ENCODE measurements around the gene MMAA.

MMAA gene

DNA sequence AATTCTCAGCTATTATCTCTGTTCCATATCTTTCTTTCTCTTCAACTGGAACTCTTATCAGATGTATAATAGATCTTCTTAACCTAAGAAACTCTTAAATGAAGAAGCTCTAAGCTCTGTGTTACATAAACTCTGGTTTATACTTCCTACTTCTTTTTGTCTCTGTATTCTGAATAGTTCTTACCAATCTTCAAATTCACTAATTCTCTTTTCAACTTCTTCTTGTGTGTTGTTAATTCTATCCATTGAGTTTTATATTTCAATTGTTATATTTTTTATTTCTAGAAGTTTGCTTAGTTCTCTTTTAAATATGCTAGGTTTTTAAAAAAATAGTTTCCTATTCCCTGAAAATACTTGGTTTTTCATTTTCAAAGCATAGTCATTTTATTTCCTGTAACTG is 13.2 kb upstream of the MMAA start:
- Histone ChIP-seq H3K4me1 (ENCODE audit: control insufficient read depth in 2 of 2, insufficient read depth in 1 of 2, low read depth in 1 of 2, low read length in 2 of 2) (peaks cover 0 to 1% of the 10 kb centered on the region in 2 donors), H3K18ac (ENCODE audit: low read length) (no peak overlapping the region), H3K27ac (replicated peaks; ENCODE audit: low read length) (no peak overlapping the region), H3K27me3 (ENCODE audit: control insufficient read depth in 3 of 3, insufficient read depth in 3 of 3, low read depth in 1 of 3, low read length in 3 of 3) (peaks cover 0 to 3% (median 0%) of the 10 kb centered on the region in 3 experiments), H3K9ac (ENCODE audit: low read depth, low read length, poor library complexity) (no peak overlapping the region), H3K14ac (ENCODE audit: low read length) (no peak overlapping the region), H3K23ac (ENCODE audit: low read depth, low read length, poor library complexity) (no peak overlapping the region), H3K9me3 (replicated peaks in 1 of 2; ENCODE audit: control insufficient read depth in 2 of 2, insufficient read depth in 1 of 2, low read depth in 1 of 2, low read length in 2 of 2) (no peaks in the 10 kb centered on the region), H2BK12ac (ENCODE audit: low read length) (no peak overlapping the region), H3K4me3 (ENCODE audit: low read length in 2 of 2) (no peak overlapping the region), H2BK5ac (ENCODE audit: low read length) (no peak overlapping the region), H3K4me2 (ENCODE audit: insufficient read depth, low read length, poor library complexity, severe bottlenecking) (no peak overlapping the region), H2BK120ac (ENCODE audit: low read depth, low read length) (no peak overlapping the region), H3K4ac (ENCODE audit: low read length) (no peak overlapping the region), H2AK5ac (ENCODE audit: low read depth, low read length) (no peak overlapping the region), H3K79me1 (ENCODE audit: low read depth, low read length) (no peaks in the 10 kb centered on the region), H4K8ac (ENCODE audit: low read depth, low read length) (no peak overlapping the region), H3K36me3 (replicated peaks in 1 of 2; ENCODE audit: control insufficient read depth in 2 of 2, insufficient read depth in 2 of 2, low read length in 2 of 2) (no peaks in the 10 kb centered on the region), H4K91ac (ENCODE audit: low read depth, low read length, poor library complexity) (no peak overlapping the region), H2BK15ac (ENCODE audit: low read length) (no peak overlapping the region), H2AFZ (ENCODE audit: low read length) (no peak overlapping the region)
- no peak for DNase-seq (ENCODE audit: low spot score)

DNA sequence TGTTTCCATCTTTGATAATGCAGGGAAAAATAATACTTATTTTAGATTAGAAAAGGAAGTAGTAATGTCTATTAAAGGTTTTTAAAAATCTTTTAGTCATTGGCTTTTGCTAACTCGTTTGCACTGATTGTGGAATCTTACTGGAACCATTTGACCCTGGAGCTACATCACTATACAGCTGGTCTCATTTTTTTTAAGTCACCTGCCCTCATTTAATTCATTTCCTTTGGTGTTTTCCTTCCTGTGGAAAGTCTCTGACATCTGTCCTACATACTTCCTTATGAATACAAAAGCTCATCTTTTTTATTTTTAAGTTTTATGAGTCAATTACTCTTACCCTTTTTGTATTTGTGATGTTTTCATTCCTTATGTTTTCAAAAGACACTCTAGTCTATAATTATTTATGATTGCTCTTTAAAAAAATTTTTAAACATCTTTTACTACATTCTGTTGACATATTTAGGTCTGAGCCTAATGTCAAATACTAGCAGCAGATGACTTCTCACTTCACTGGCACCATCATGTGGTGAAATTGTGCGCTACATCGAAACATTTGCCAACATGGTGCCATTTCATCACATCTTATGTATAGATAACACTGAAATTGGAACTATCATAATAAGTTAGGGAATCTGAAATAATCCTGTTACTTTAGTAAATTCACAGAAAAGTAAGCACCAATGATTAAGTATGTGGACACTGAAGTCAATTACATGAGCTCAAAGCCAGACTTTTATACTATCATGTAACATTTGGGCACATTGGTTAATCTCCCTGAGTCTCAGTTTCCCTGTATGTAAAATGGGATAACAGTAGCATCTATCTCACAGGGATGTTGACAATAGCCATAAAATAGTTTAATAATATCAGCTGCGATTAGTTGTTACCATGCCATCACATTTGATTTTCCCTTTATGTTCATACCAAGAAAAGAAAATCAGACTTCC is 9.4 kb upstream of the MMAA start:
- no CpG with 5 or more reads among the region's 4 CpGs for WGBS, 2 donors (ENCODE audit: extremely low coverage in 2 of 2, insufficient read length in 2 of 2, insufficient replicate concordance in 1 of 2)

DNA sequence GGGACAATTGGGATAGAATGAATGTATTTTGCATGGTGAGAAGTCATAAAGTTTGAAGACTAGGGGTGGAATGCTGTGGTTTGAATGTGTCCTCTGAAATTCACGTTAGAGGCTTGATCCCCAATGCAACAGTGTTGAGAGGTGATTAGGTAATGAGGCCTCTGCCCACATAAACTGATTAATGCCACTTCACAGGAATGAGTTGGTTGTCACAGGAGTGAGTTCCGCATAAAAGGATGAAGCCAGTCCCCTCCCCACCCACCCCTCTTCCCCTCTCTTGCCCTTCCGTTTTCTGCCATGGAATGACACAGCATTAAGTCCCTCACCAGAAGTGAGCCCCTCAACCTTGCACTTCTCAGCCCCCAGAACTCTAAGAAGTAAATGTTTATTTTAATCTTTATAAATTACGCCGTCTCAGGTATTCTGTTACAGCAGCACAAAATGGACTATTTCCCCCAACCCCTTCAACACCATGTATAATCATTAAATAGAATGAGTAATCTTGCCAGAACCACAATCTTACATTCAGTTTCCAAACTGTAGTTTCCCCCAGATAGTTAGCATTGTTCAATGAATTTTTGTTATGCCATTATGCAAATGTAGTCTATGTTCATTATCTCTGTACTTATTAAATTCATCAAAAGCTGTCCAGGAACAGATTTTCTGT is 5.5 kb upstream of the MMAA start:
- H2BK120ac ChIP-seq (ENCODE audit: low read depth, low read length) = no peak overlapping the region
- H2BK5ac ChIP-seq (ENCODE audit: low read length) = no peak overlapping the region
- H2BK15ac ChIP-seq (ENCODE audit: low read length) = no peak overlapping the region
- no peaks in the 10 kb centered on the region for H3K36me3 ChIP-seq (replicated peaks in 1 of 2; ENCODE audit: control insufficient read depth in 2 of 2, insufficient read depth in 2 of 2, low read length in 2 of 2)
- no peak overlapping the region for H3K4me3 ChIP-seq (ENCODE audit: low read length in 2 of 2)
- DNase-seq (ENCODE audit: low spot score) = no peak
- no peak overlapping the region for H3K23ac ChIP-seq (ENCODE audit: low read depth, low read length, poor library complexity)
- H3K27ac ChIP-seq (replicated peaks; ENCODE audit: low read length) = no peak overlapping the region
- H2AK5ac ChIP-seq (ENCODE audit: low read depth, low read length) = no peak overlapping the region
- H4K91ac ChIP-seq (ENCODE audit: low read depth, low read length, poor library complexity) = no peak overlapping the region
- no peak overlapping the region for H3K18ac ChIP-seq (ENCODE audit: low read length)
- WGBS, 2 donors (ENCODE audit: extremely low coverage in 2 of 2, insufficient read length in 2 of 2, insufficient replicate concordance in 1 of 2) = no CpG with 5 or more reads among the region's 5 CpGs
- H4K8ac ChIP-seq (ENCODE audit: low read depth, low read length) = no peak overlapping the region
- no peak overlapping the region for H3K14ac ChIP-seq (ENCODE audit: low read length)
- peaks cover 1 to 2% of the 10 kb centered on the region in 2 donors for H3K4me1 ChIP-seq (ENCODE audit: control insufficient read depth in 2 of 2, insufficient read depth in 1 of 2, low read depth in 1 of 2, low read length in 2 of 2)
- no peak overlapping the region for H2BK12ac ChIP-seq (ENCODE audit: low read length)
- no peak overlapping the region for H3K9ac ChIP-seq (ENCODE audit: low read depth, low read length, poor library complexity)
- no peak overlapping the region for H3K4me2 ChIP-seq (ENCODE audit: insufficient read depth, low read length, poor library complexity, severe bottlenecking)
- H3K79me1 ChIP-seq (ENCODE audit: low read depth, low read length) = no peaks in the 10 kb centered on the region
- no peak overlapping the region for H3K4ac ChIP-seq (ENCODE audit: low read length)
- no peaks in the 10 kb centered on the region for H3K9me3 ChIP-seq (replicated peaks in 1 of 2; ENCODE audit: control insufficient read depth in 2 of 2, insufficient read depth in 1 of 2, low read depth in 1 of 2, low read length in 2 of 2)
- no peak overlapping the region for H2AFZ ChIP-seq (ENCODE audit: low read length)
- no peaks in the 10 kb centered on the region for H3K27me3 ChIP-seq (ENCODE audit: control insufficient read depth in 3 of 3, insufficient read depth in 3 of 3, low read depth in 1 of 3, low read length in 3 of 3)

More for the DNA sequence above, 9.4 kb upstream of the MMAA start:
- Histone ChIP-seq H3K23ac (ENCODE audit: low read depth, low read length, poor library complexity) (no peak overlapping the region), H3K18ac (ENCODE audit: low read length) (no peak overlapping the region), H4K8ac (ENCODE audit: low read depth, low read length) (no peak overlapping the region), H3K4me2 (ENCODE audit: insufficient read depth, low read length, poor library complexity, severe bottlenecking) (no peak overlapping the region), H4K91ac (ENCODE audit: low read depth, low read length, poor library complexity) (no peak overlapping the region), H3K36me3 (replicated peaks in 1 of 2; ENCODE audit: control insufficient read depth in 2 of 2, insufficient read depth in 2 of 2, low read length in 2 of 2) (no peaks in the 10 kb centered on the region), H2BK5ac (ENCODE audit: low read length) (no peak overlapping the region), H3K4ac (ENCODE audit: low read length) (no peak overlapping the region), H3K27ac (replicated peaks; ENCODE audit: low read length) (no peak overlapping the region), H2BK15ac (ENCODE audit: low read length) (no peak overlapping the region), H3K4me3 (ENCODE audit: low read length in 2 of 2) (no peak overlapping the region), H2AFZ (ENCODE audit: low read length) (no peak overlapping the region), H2AK5ac (ENCODE audit: low read depth, low read length) (no peak overlapping the region), H2BK120ac (ENCODE audit: low read depth, low read length) (no peak overlapping the region), H3K27me3 (ENCODE audit: control insufficient read depth in 3 of 3, insufficient read depth in 3 of 3, low read depth in 1 of 3, low read length in 3 of 3) (no peaks in the 10 kb centered on the region), H2BK12ac (ENCODE audit: low read length) (no peak overlapping the region), H3K14ac (ENCODE audit: low read length) (no peak overlapping the region), H3K9ac (ENCODE audit: low read depth, low read length, poor library complexity) (no peak overlapping the region), H3K79me1 (ENCODE audit: low read depth, low read length) (no peaks in the 10 kb centered on the region), H3K9me3 (replicated peaks in 1 of 2; ENCODE audit: control insufficient read depth in 2 of 2, insufficient read depth in 1 of 2, low read depth in 1 of 2, low read length in 2 of 2) (no peaks in the 10 kb centered on the region), H3K4me1 (ENCODE audit: control insufficient read depth in 2 of 2, insufficient read depth in 1 of 2, low read depth in 1 of 2, low read length in 2 of 2) (peaks cover 0 to 1% of the 10 kb centered on the region in 2 donors)
- peak; percentile 45 for DNase-seq (ENCODE audit: low spot score)

DNA sequence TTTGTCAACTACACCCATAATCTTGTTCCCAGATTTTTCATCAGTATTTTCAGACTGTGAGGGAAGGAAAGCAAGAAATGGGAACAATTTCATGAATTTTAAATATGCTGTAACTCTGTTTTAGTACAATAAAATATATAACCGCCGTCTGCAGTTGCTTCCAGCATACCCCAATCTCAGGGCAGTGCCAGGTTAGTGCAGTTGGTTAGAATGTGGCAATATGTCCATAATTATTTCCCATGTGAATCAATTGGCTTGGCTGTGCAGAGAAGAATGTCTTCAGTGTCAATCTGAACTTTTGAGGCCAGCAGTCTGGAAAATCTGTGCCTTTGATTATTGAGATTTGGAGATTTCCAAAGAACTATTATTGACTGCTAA is 5.0 kb upstream of the MMAA start:
- no peak overlapping the region for H2AK5ac ChIP-seq (ENCODE audit: low read depth, low read length)
- H3K23ac ChIP-seq (ENCODE audit: low read depth, low read length, poor library complexity) = no peak overlapping the region
- H2BK120ac ChIP-seq (ENCODE audit: low read depth, low read length) = no peak overlapping the region
- H3K9me3 ChIP-seq (replicated peaks in 1 of 2; ENCODE audit: control insufficient read depth in 2 of 2, insufficient read depth in 1 of 2, low read depth in 1 of 2, low read length in 2 of 2) = no peaks in the 10 kb centered on the region
- no peak overlapping the region for H2BK12ac ChIP-seq (ENCODE audit: low read length)
- H3K27me3 ChIP-seq (ENCODE audit: control insufficient read depth in 3 of 3, insufficient read depth in 3 of 3, low read depth in 1 of 3, low read length in 3 of 3) = no peaks in the 10 kb centered on the region
- H3K4ac ChIP-seq (ENCODE audit: low read length) = no peak overlapping the region
- no peak overlapping the region for H4K8ac ChIP-seq (ENCODE audit: low read depth, low read length)
- H3K79me1 ChIP-seq (ENCODE audit: low read depth, low read length) = no peaks in the 10 kb centered on the region
- H2AFZ ChIP-seq (ENCODE audit: low read length) = no peak overlapping the region
- no peak overlapping the region for H3K4me3 ChIP-seq (ENCODE audit: low read length in 2 of 2)
- no peak overlapping the region for H4K91ac ChIP-seq (ENCODE audit: low read depth, low read length, poor library complexity)
- no peak overlapping the region for H2BK5ac ChIP-seq (ENCODE audit: low read length)
- no CpG with 5 or more reads among the region's 2 CpGs for WGBS, 2 donors (ENCODE audit: extremely low coverage in 2 of 2, insufficient read length in 2 of 2, insufficient replicate concordance in 1 of 2)
- H2BK15ac ChIP-seq (ENCODE audit: low read length) = no peak overlapping the region
- no peak overlapping the region for H3K18ac ChIP-seq (ENCODE audit: low read length)
- no peak overlapping the region for H3K9ac ChIP-seq (ENCODE audit: low read depth, low read length, poor library complexity)
- no peak for DNase-seq (ENCODE audit: low spot score)
- no peaks in the 10 kb centered on the region for H3K36me3 ChIP-seq (replicated peaks in 1 of 2; ENCODE audit: control insufficient read depth in 2 of 2, insufficient read depth in 2 of 2, low read length in 2 of 2)
- peaks cover 1 to 2% of the 10 kb centered on the region in 2 donors for H3K4me1 ChIP-seq (ENCODE audit: control insufficient read depth in 2 of 2, insufficient read depth in 1 of 2, low read depth in 1 of 2, low read length in 2 of 2)
- H3K4me2 ChIP-seq (ENCODE audit: insufficient read depth, low read length, poor library complexity, severe bottlenecking) = no peak overlapping the region
- H3K14ac ChIP-seq (ENCODE audit: low read length) = no peak overlapping the region
- no peak overlapping the region for H3K27ac ChIP-seq (replicated peaks; ENCODE audit: low read length)

Data from neuronal stem cell (in vitro differentiated cells).